ENCODE measurements around the gene SPATA24. TPM values are rescaled to one million over a fixed set of nuclear protein-coding genes. Genes with fewer than 3 reads are reported as not detected.

Gene SPATA24
- polyA plus RNA-seq, 1 donor from 2014 or later: 6.7 TPM

DNA sequence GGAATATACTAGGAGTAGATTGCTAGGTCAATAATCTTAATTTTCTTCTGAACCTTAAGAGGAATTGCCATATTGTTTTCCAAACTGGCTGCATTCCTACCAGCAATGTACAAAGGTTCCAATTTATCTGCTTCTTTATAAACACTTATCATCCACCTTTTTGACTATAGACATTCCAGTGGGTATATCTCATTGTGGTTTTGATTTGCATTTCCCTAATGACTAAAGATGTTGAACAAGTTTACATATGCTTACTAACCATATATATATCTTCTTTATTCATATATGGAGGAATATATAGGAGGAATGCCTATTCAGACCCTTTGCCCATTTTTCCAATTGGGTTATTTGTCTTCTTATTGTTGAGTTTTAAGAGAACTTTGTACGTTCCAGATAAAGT, 27.8 kb upstream of the SPATA24 start:
- Histone ChIP-seq H3K79me2 (replicated peaks; ENCODE audit: insufficient read depth, low read length) (no peaks in the 10 kb centered on the region), H3K27ac (ENCODE audit: low read length) (no peak overlapping the region), H2AFZ (ENCODE audit: low read depth, low read length) (no peak overlapping the region), H3K27me3 (ENCODE audit: insufficient read depth, low read depth, low read length) (no peaks in the 10 kb centered on the region), H3K4me3 (ENCODE audit: low read length) (no peak overlapping the region), H4K20me1 (ENCODE audit: insufficient read depth) (no peaks in the 10 kb centered on the region), H3K9me2 (ENCODE audit: insufficient read depth, low read length) (no peaks in the 10 kb centered on the region), H3K9me3 (ENCODE audit: low read length) (no peaks in the 10 kb centered on the region), H3K36me3 (ENCODE audit: insufficient read depth, low read length) (peaks cover 4% of the 10 kb centered on the region), H3F3A (ENCODE audit: insufficient read depth, low read length, poor library complexity, severe bottlenecking) (no peaks in the 10 kb centered on the region), H3K9ac (ENCODE audit: low read length) (no peak overlapping the region), H3K4me2 (ENCODE audit: low read length) (no peak overlapping the region)
- TF ChIP-seq, protein P1, sequence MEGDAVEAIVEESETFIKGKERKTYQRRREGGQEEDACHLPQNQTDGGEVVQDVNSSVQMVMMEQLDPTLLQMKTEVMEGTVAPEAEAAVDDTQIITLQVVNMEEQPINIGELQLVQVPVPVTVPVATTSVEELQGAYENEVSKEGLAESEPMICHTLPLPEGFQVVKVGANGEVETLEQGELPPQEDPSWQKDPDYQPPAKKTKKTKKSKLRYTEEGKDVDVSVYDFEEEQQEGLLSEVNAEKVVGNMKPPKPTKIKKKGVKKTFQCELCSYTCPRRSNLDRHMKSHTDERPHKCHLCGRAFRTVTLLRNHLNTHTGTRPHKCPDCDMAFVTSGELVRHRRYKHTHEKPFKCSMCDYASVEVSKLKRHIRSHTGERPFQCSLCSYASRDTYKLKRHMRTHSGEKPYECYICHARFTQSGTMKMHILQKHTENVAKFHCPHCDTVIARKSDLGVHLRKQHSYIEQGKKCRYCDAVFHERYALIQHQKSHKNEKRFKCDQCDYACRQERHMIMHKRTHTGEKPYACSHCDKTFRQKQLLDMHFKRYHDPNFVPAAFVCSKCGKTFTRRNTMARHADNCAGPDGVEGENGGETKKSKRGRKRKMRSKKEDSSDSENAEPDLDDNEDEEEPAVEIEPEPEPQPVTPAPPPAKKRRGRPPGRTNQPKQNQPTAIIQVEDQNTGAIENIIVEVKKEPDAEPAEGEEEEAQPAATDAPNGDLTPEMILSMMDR (IDR thresholded peaks at IDR 0.05; ENCODE audit: poor library complexity, severe bottlenecking): no peak
- TF ChIP-seq EP300 (conservative IDR thresholded peaks at IDR 0.05; ENCODE audit: poor library complexity, severe bottlenecking) (no peak), TAF1 (IDR thresholded peaks at IDR 0.05; ENCODE audit: low read depth) (no peak), POLR2AphosphoS5 (IDR thresholded peaks at IDR 0.05) (no peak), RAD21 (conservative IDR thresholded peaks at IDR 0.05) (no peak), MXI1 (conservative IDR thresholded peaks at IDR 0.05; ENCODE audit: poor library complexity, severe bottlenecking) (no peak)
- TF ChIP-seq, protein P2, sequence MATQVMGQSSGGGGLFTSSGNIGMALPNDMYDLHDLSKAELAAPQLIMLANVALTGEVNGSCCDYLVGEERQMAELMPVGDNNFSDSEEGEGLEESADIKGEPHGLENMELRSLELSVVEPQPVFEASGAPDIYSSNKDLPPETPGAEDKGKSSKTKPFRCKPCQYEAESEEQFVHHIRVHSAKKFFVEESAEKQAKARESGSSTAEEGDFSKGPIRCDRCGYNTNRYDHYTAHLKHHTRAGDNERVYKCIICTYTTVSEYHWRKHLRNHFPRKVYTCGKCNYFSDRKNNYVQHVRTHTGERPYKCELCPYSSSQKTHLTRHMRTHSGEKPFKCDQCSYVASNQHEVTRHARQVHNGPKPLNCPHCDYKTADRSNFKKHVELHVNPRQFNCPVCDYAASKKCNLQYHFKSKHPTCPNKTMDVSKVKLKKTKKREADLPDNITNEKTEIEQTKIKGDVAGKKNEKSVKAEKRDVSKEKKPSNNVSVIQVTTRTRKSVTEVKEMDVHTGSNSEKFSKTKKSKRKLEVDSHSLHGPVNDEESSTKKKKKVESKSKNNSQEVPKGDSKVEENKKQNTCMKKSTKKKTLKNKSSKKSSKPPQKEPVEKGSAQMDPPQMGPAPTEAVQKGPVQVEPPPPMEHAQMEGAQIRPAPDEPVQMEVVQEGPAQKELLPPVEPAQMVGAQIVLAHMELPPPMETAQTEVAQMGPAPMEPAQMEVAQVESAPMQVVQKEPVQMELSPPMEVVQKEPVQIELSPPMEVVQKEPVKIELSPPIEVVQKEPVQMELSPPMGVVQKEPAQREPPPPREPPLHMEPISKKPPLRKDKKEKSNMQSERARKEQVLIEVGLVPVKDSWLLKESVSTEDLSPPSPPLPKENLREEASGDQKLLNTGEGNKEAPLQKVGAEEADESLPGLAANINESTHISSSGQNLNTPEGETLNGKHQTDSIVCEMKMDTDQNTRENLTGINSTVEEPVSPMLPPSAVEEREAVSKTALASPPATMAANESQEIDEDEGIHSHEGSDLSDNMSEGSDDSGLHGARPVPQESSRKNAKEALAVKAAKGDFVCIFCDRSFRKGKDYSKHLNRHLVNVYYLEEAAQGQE (IDR thresholded peaks at IDR 0.05; ENCODE audit: borderline replicate concordance): no peak

DNA sequence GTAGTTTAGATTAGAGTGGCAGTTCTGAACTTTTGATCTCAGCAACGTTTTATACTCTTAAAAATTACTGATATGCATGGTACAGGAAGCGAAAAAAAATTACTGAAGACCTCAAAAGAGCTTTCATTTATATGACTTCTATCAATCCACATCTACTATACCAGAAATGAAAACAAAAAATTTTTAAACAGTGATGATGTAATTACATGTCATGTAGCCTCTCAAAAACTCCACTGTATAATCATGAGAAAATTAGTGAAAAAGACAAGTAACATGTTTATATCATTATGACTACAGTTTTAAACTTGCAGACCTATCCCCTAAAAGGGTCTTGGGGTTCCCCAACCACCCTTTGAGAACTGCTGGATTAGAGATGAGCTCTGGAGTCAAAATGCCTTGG, 26.1 kb upstream of the SPATA24 start:
- peaks cover 4% of the 10 kb centered on the region for H3K36me3 ChIP-seq (ENCODE audit: insufficient read depth, low read length)
- H3K9me3 ChIP-seq (ENCODE audit: low read length): no peaks in the 10 kb centered on the region
- no peaks in the 10 kb centered on the region for H3K79me2 ChIP-seq (replicated peaks; ENCODE audit: insufficient read depth, low read length)
- no peak overlapping the region for H2AFZ ChIP-seq (ENCODE audit: low read depth, low read length)
- H3K4me2 ChIP-seq (ENCODE audit: low read length): no peak overlapping the region
- no peaks in the 10 kb centered on the region for H3K27me3 ChIP-seq (ENCODE audit: insufficient read depth, low read depth, low read length)
- H4K20me1 ChIP-seq (ENCODE audit: insufficient read depth): no peaks in the 10 kb centered on the region
- TF ChIP-seq POLR2AphosphoS5 (IDR thresholded peaks at IDR 0.05) (no peak), SMC3 (conservative IDR thresholded peaks at IDR 0.05; ENCODE audit: poor library complexity) (no peak), MXI1 (conservative IDR thresholded peaks at IDR 0.05; ENCODE audit: poor library complexity, severe bottlenecking) (no peak), TAF1 (IDR thresholded peaks at IDR 0.05; ENCODE audit: low read depth) (no peak), EZH2 (IDR thresholded peaks at IDR 0.05; ENCODE audit: borderline replicate concordance, insufficient read depth, low read length, poor library complexity, severe bottlenecking) (no peak), EP300 (conservative IDR thresholded peaks at IDR 0.05; ENCODE audit: poor library complexity, severe bottlenecking) (no peak), RAD21 (conservative IDR thresholded peaks at IDR 0.05) (no peak)
- TF ChIP-seq, protein P1 (IDR thresholded peaks at IDR 0.05; ENCODE audit: poor library complexity, severe bottlenecking): no peak
- TF ChIP-seq, protein P2 (IDR thresholded peaks at IDR 0.05; ENCODE audit: borderline replicate concordance): no peak
- H3K9ac ChIP-seq (ENCODE audit: low read length): no peak overlapping the region
- no peaks in the 10 kb centered on the region for H3F3A ChIP-seq (ENCODE audit: insufficient read depth, low read length, poor library complexity, severe bottlenecking)
- H3K27ac ChIP-seq (ENCODE audit: low read length): no peak overlapping the region
- no peak overlapping the region for H3K4me3 ChIP-seq (ENCODE audit: low read length)
- no peaks in the 10 kb centered on the region for H3K9me2 ChIP-seq (ENCODE audit: insufficient read depth, low read length)

All from neural cell (in vitro differentiated cells).